ENCODE results near the gene GRAP2. TPM values are rescaled to one million over a fixed set of nuclear protein-coding genes. Genes with fewer than 3 reads are reported as not detected.
A peak's percentile ranks its signal among the peaks of the same experiment; 100 is the strongest.

Gene GRAP2
- total RNA-seq, 3 donors from 2014 or later, result 0.66 to 8.0 (median 3.5) TPM

GRCh38 chr22:39953101-39953500, 52.2 kb downstream of the GRAP2 start:
- TF ChIP-seq CTCF (IDR thresholded peaks at IDR 0.05), result no peak
- TF ChIP-seq POLR2A (IDR thresholded peaks at IDR 0.05), result no peak
- no peak for TF ChIP-seq POLR2AphosphoS5 (IDR thresholded peaks at IDR 0.05)
- DNase-seq (ENCODE audit: low spot score in 2 of 2), result no peak
- no peak overlapping the region for H3K4me3 ChIP-seq
- H3K4me1 ChIP-seq, result peaks cover 0 to 6% of the 10 kb centered on the region in 2 donors
- intact Hi-C loops (cut with DNase I; ENCODE audit: low total_unique reads), result no loop called here
- H3K9me3 ChIP-seq, result no peaks in the 10 kb centered on the region
- H3K36me3 ChIP-seq, result no peaks in the 10 kb centered on the region
- H3K27ac ChIP-seq, result no peak overlapping the region
- H3K27me3 ChIP-seq, result no peaks in the 10 kb centered on the region

- H3K4me3 ChIP-seq, result no peak overlapping the region
- H3K9me3 ChIP-seq, result no peaks in the 10 kb centered on the region
- TF ChIP-seq CTCF (IDR thresholded peaks at IDR 0.05), result no peak
- TF ChIP-seq POLR2A (IDR thresholded peaks at IDR 0.05), result no peak
- TF ChIP-seq POLR2AphosphoS5 (IDR thresholded peaks at IDR 0.05), result no peak
- no peaks in the 10 kb centered on the region for H3K27me3 ChIP-seq
- peaks cover 0 to 6% of the 10 kb centered on the region in 2 donors for H3K4me1 ChIP-seq
- no peaks in the 10 kb centered on the region for H3K36me3 ChIP-seq
- peak overlapping the region; percentile 36 to 76 for H3K27ac ChIP-seq
- no peak for DNase-seq (ENCODE audit: low spot score in 2 of 2)
- intact Hi-C loops (cut with DNase I; ENCODE audit: low total_unique reads), result no loop called here
These were observed 53.7 kb downstream of the GRAP2 start for GRCh38 chr22:39954584-39955055.

- DNase-seq (ENCODE audit: low spot score in 2 of 2), result no peak
- Histone ChIP-seq H3K4me3 (no peak overlapping the region), H3K27me3 (no peaks in the 10 kb centered on the region), H3K36me3 (no peaks in the 10 kb centered on the region), H3K27ac (peak overlapping the region in 1 of 2 donors; percentile 76), H3K9me3 (no peaks in the 10 kb centered on the region), H3K4me1 (peaks cover 0 to 6% of the 10 kb centered on the region in 2 donors)
- TF ChIP-seq CTCF (IDR thresholded peaks at IDR 0.05), result no peak
- no peak for TF ChIP-seq POLR2AphosphoS5 (IDR thresholded peaks at IDR 0.05)
- no peak for TF ChIP-seq POLR2A (IDR thresholded peaks at IDR 0.05)
- intact Hi-C loops (cut with DNase I; ENCODE audit: low total_unique reads), result no loop called here
These were observed 54.8 kb downstream of the GRAP2 start for GRCh38 chr22:39955675-39956074.

- H3K9me3 ChIP-seq, result no peaks in the 10 kb centered on the region
- H3K4me3 ChIP-seq, result no peak overlapping the region
- intact Hi-C loops (cut with DNase I; ENCODE audit: low total_unique reads), result no loop called here
- no peaks in the 10 kb centered on the region for H3K36me3 ChIP-seq
- no peak for DNase-seq (ENCODE audit: low spot score in 2 of 2)
- no peak overlapping the region for H3K27ac ChIP-seq
- TF ChIP-seq POLR2AphosphoS5 (IDR thresholded peaks at IDR 0.05) (no peak), POLR2A (IDR thresholded peaks at IDR 0.05) (no peak), CTCF (IDR thresholded peaks at IDR 0.05) (no peak)
- H3K4me1 ChIP-seq, result peaks cover 0 to 6% of the 10 kb centered on the region in 2 donors
- H3K27me3 ChIP-seq, result no peaks in the 10 kb centered on the region
These were observed 56.2 kb downstream of the GRAP2 start for GRCh38 chr22:39956932-39957664.

GRCh38 chr22:39958009-39958711, 57.3 kb downstream of the GRAP2 start:
- TF ChIP-seq CTCF (IDR thresholded peaks at IDR 0.05) (no peak), POLR2AphosphoS5 (IDR thresholded peaks at IDR 0.05) (no peak), POLR2A (IDR thresholded peaks at IDR 0.05) (no peak)
- no peak for DNase-seq (ENCODE audit: low spot score in 2 of 2)
- Histone ChIP-seq H3K4me1 (peaks cover 0 to 6% of the 10 kb centered on the region in 2 donors), H3K27me3 (no peaks in the 10 kb centered on the region), H3K27ac (no peak overlapping the region), H3K36me3 (no peaks in the 10 kb centered on the region), H3K9me3 (no peaks in the 10 kb centered on the region), H3K4me3 (no peak overlapping the region)
- intact Hi-C loops (cut with DNase I; ENCODE audit: low total_unique reads), result no loop called here

All from breast epithelium (tissue), 4 donors.